ENCODE data around the gene TLE3. TPM values are rescaled to one million over a fixed set of nuclear protein-coding genes. Genes with fewer than 3 reads are reported as not detected.

TLE3 gene
- total and polyA plus RNA-seq, 2 of the 13 experiments (the other 11 are each of a cell fraction or from before 2014, with no cell fraction given) = 11.9 to 13.8 TPM

GRCh38 chr15:70098461-70099166, 897 bp upstream of the TLE3 start (continued):
- TF ChIP-seq HDAC1 (CRISPR knock-in tag; IDR thresholded peaks at IDR 0.05) (peak; percentile 60), PREB (CRISPR knock-in tag; IDR thresholded peaks at IDR 0.05) (no peak), MAFG (CRISPR knock-in tag; IDR thresholded peaks at IDR 0.05) (no peak), ZNF777 (CRISPR knock-in tag; IDR thresholded peaks at IDR 0.05) (peak; percentile 72), RBFOX2 (IDR thresholded peaks at IDR 0.05; ENCODE audit: low read depth, low read length) (peak; percentile 6; the same call in 1 of the 2 replicates), SOX13 (IDR thresholded peaks at IDR 0.05) (peak; percentile 95), SOX13 (CRISPR knock-in tag; conservative IDR thresholded peaks at IDR 0.05 in 1 of 2, IDR thresholded peaks at IDR 0.05 in 1 of 2) (peak in 1 of 2 experiments; percentile 96; a peak in 2 of 4 replicates), KAT8 (CRISPR knock-in tag; IDR thresholded peaks at IDR 0.05) (no peak), POLR2A (IDR thresholded peaks at IDR 0.05; ENCODE audit: insufficient read depth in 1 of 2, low read depth in 2 of 2, low read length in 2 of 2) (peak; percentile 64 to 66; a peak in 3 of 4 replicates), SKI (IDR thresholded peaks at IDR 0.05; ENCODE audit: partially characterized antibody) (peak; percentile 72), U2AF1 (optimal IDR thresholded peaks at IDR 0.05; ENCODE audit: low read depth, low read length) (no peak), ZNF20 (CRISPR knock-in tag; IDR thresholded peaks at IDR 0.05) (0 out of 2 replicates have a peak, but pooled peaks have one; percentile 75), CCAR2 (optimal IDR thresholded peaks at IDR 0.05; ENCODE audit: low read depth, low read length) (peak; percentile 30), ZNF775 (CRISPR knock-in tag; IDR thresholded peaks at IDR 0.05; ENCODE audit: borderline replicate concordance) (0 out of 2 replicates have a peak, but pooled peaks have one; percentile 67), ZBTB7B (CRISPR knock-in tag; IDR thresholded peaks at IDR 0.05) (peak; percentile 26; the same call in 1 of the 2 replicates), ZNF3 (CRISPR knock-in tag; IDR thresholded peaks at IDR 0.05) (0 out of 2 replicates have a peak, but pooled peaks have one; percentile 33), SAFB2 (CRISPR knock-in tag; IDR thresholded peaks at IDR 0.05; ENCODE audit: borderline replicate concordance, low read depth) (no peak), PATZ1 (CRISPR knock-in tag; IDR thresholded peaks at IDR 0.05) (peak; percentile 95), ARID5B (CRISPR knock-in tag; IDR thresholded peaks at IDR 0.05) (peak; percentile 54)
- TF ChIP-seq, protein P1, sequence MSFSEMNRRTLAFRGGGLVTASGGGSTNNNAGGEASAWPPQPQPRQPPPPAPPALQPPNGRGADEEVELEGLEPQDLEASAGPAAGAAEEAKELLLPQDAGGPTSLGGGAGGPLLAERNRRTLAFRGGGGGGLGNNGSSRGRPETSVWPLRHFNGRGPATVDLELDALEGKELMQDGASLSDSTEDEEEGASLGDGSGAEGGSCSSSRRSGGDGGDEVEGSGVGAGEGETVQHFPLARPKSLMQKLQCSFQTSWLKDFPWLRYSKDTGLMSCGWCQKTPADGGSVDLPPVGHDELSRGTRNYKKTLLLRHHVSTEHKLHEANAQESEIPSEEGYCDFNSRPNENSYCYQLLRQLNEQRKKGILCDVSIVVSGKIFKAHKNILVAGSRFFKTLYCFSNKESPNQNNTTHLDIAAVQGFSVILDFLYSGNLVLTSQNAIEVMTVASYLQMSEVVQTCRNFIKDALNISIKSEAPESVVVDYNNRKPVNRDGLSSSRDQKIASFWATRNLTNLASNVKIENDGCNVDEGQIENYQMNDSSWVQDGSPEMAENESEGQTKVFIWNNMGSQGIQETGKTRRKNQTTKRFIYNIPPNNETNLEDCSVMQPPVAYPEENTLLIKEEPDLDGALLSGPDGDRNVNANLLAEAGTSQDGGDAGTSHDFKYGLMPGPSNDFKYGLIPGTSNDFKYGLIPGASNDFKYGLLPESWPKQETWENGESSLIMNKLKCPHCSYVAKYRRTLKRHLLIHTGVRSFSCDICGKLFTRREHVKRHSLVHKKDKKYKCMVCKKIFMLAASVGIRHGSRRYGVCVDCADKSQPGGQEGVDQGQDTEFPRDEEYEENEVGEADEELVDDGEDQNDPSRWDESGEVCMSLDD (CRISPR knock-in tag; IDR thresholded peaks at IDR 0.05; ENCODE audit: borderline replicate concordance) = peak; percentile 57; the same call in 1 of the 2 replicates
